PFSK-1 (cell line): Measurements from ENCODE around the gene POC1A.

ENCODE experiments used
- FOXP2 ChIP-seq: optimal IDR thresholded peaks from 2 replicates; pipeline ENCODE3; 2011; ENCODE audit warnings: borderline replicate concordance, control low read depth, inconsistent platforms; ENCODE audit not compliant: insufficient read depth; ENCODE audit errors: extremely low read length, extremely low read depth
- POLR2AphosphoS5 ChIP-seq: IDR thresholded peaks from 2 replicates; pipeline ENCODE4 v1.6.1; 2012; ENCODE audit warnings: low read depth, mild to moderate bottlenecking, control low read depth, low read length, moderate library complexity
- SIN3A ChIP-seq: IDR thresholded peaks from 2 replicates; pipeline ENCODE4 v1.6.1; 2012; ENCODE audit warnings: mild to moderate bottlenecking, low read length, moderate library complexity, borderline replicate concordance; ENCODE audit not compliant: insufficient read depth
- TAF1 ChIP-seq: IDR thresholded peaks from 2 replicates; pipeline ENCODE4 v1.6.1; 2012; ENCODE audit warnings: low read length, control low read depth, borderline replicate concordance; ENCODE audit not compliant: insufficient read depth
- TF ChIP-seq, protein P1 (sequence below), 2 experiments: IDR thresholded peaks; 2 replicates each; pipeline versions ENCODE4 v1.6.1 to v1.8.0; 2011 to 2012; ENCODE audit warnings: low read depth in 2 of 2, low read length in 2 of 2, control low read depth in 1 of 2, inconsistent platforms in 1 of 2, mild to moderate bottlenecking in 1 of 2, moderate library complexity in 1 of 2; ENCODE audit not compliant: insufficient read depth in 1 of 2

Gene POC1A

DNA sequence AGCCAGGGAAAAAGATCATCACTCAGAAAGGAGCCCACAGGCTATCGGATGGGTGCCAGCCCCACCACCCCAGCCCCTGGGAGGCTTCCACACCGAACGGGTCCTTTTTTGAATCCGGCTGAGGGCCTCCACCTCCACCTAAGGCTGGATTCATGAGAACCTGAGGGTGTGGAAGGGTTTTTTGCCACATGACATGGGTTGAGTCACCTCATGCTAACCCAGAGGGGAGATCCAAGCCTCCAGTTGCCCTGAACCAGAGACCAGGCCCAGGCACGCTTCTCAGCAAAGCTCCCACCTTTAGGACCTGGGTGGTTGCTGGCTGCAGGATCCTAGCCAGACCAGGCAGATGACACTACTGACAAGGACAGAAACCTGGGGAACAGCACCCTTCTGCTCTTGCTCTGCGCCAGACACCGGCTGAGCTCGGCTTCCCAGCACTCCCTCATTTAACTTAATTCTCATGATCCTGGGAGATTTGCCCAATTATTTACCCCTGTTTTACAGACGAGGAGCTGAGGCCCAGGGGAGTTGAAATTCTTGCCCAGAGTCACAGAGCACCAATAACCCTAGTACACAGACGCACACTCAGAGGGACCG, 123.4 kb downstream of the POC1A start:
- no peak for TF ChIP-seq SIN3A
- no peak for TF ChIP-seq POLR2AphosphoS5
- TF ChIP-seq TAF1, result no peak
- TF ChIP-seq FOXP2, result no peak
- TF ChIP-seq, protein P1, sequence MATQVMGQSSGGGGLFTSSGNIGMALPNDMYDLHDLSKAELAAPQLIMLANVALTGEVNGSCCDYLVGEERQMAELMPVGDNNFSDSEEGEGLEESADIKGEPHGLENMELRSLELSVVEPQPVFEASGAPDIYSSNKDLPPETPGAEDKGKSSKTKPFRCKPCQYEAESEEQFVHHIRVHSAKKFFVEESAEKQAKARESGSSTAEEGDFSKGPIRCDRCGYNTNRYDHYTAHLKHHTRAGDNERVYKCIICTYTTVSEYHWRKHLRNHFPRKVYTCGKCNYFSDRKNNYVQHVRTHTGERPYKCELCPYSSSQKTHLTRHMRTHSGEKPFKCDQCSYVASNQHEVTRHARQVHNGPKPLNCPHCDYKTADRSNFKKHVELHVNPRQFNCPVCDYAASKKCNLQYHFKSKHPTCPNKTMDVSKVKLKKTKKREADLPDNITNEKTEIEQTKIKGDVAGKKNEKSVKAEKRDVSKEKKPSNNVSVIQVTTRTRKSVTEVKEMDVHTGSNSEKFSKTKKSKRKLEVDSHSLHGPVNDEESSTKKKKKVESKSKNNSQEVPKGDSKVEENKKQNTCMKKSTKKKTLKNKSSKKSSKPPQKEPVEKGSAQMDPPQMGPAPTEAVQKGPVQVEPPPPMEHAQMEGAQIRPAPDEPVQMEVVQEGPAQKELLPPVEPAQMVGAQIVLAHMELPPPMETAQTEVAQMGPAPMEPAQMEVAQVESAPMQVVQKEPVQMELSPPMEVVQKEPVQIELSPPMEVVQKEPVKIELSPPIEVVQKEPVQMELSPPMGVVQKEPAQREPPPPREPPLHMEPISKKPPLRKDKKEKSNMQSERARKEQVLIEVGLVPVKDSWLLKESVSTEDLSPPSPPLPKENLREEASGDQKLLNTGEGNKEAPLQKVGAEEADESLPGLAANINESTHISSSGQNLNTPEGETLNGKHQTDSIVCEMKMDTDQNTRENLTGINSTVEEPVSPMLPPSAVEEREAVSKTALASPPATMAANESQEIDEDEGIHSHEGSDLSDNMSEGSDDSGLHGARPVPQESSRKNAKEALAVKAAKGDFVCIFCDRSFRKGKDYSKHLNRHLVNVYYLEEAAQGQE (IDR thresholded peaks at IDR 0.05; ENCODE audit: insufficient read depth in 1 of 2, low read depth in 2 of 2, low read length in 2 of 2), result no peak

DNA sequence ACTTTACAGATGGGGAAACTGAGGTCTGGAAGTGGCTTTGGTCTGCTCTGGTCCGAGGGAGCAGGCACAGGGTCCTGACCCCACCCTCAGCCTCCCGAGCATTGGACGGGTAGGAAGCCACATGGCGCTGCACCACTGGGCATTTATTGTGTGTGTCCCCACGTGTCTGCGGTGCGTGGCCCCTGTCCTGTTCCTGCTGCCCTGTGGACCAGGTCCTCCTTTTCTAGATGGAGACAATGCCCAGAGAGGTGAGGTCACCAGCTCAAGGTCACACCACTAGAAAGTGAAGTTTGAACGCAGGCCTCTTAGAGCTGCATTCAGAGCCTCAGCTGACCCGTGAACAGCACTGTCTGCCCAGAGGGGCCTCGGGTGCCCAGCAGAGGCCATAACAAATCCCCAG, 124.7 kb downstream of the POC1A start:
- TF ChIP-seq, protein P1 (IDR thresholded peaks at IDR 0.05; ENCODE audit: insufficient read depth in 1 of 2, low read depth in 2 of 2, low read length in 2 of 2), result no peak
- TF ChIP-seq SIN3A (no peak), TAF1 (no peak), POLR2AphosphoS5 (no peak), FOXP2 (no peak)

DNA sequence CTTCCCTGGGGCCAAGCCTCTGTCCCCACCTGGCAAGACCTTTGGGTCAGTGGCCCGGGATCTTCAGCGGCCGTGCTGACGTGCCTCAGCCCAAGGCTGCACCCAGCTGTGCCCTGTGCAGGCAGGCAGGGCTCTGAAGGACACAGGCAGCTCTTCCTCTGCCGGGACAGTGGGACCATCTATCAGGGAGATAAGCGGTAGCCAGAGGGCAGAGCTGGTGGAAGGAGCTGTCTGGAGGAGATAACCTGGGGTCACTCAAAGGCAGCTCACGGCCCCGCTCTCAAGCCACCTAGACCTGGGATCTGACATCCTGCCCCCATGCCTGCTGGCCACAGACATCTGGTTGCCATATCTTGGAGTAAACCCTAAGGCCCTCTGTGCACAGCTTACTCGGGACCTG, 125.2 kb downstream of the POC1A start:
- no peak for TF ChIP-seq SIN3A
- no peak for TF ChIP-seq FOXP2
- TF ChIP-seq POLR2AphosphoS5, result no peak
- TF ChIP-seq, protein P1 (IDR thresholded peaks at IDR 0.05; ENCODE audit: insufficient read depth in 1 of 2, low read depth in 2 of 2, low read length in 2 of 2), result no peak
- no peak for TF ChIP-seq TAF1

DNA sequence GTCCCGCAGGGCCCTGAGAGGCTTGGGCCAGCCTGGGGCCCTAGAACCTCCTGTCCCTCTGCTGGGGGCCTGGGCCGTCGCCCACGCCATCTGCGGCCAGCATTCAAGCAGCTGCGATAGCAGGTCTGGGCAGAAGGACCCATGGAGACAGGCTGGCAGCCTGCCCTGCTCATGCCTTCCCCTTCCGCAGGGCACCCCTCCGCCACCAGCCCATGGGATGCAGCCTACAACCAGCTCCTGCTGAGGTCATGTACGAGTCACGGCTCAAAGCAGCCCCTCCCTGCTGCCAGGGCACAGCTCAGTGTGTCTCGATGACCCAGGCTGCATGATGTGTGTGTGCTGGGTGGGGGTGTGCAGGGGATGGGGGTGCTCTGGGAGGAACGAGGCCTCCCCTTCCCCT, 125.7 kb downstream of the POC1A start:
- TF ChIP-seq FOXP2 (no peak), TAF1 (no peak), SIN3A (no peak), POLR2AphosphoS5 (no peak)
- TF ChIP-seq, protein P1 (IDR thresholded peaks at IDR 0.05; ENCODE audit: insufficient read depth in 1 of 2, low read depth in 2 of 2, low read length in 2 of 2), result no peak
